Fibroblast of villous mesenchyme (primary cell): ENCODE results near the gene CDC34. TPM values are rescaled to one million over a fixed set of nuclear protein-coding genes. Genes with fewer than 3 reads are reported as not detected.

Experiments
- DNase-seq: peaks from one replicate; pipeline ENCODE4 v3.0.0-alpha.2; 2010; ENCODE audit warnings: low read depth
- H3K4me3 ChIP-seq: 2 replicates; pipeline ENCODE4 v1.5.1; 2011; ENCODE audit warnings: low read depth, mild to moderate bottlenecking, low read length
- CTCF ChIP-seq: IDR thresholded peaks from 2 replicates; pipeline ENCODE4 v1.5.1; 2012; ENCODE audit warnings: low read depth, mild to moderate bottlenecking, low read length; ENCODE audit not compliant: insufficient read depth
- total RNA-seq: library from RNA; depleted of rRNA; stranded (reverse); fragments of >200 nt; gene quantifications from 2 replicates; pipeline ENCODE4 v1.2.3, GENCODE V29; 2012

Gene CDC34
- total RNA-seq, 1 donor = 52.2 TPM

- DNase-seq = no peak
Measured at GRCh38 chr19:577439-578392, 46.2 kb downstream of the CDC34 start.

GRCh38 chr19:579111-579841 is 47.7 kb downstream of the CDC34 start:
- DNase-seq = no peak
- no peak for TF ChIP-seq CTCF
- H3K4me3 ChIP-seq = no peak overlapping the region

More at GRCh38 chr19:577439-578392, 46.2 kb downstream of the CDC34 start:
- H3K4me3 ChIP-seq = no peak overlapping the region
- no peak for TF ChIP-seq CTCF

- no peak overlapping the region for H3K4me3 ChIP-seq
- DNase-seq = no peak
- TF ChIP-seq CTCF = no peak
Measured at GRCh38 chr19:579842-580155, 48.2 kb downstream of the CDC34 start.

- no peak for TF ChIP-seq CTCF
- DNase-seq = no peak
- H3K4me3 ChIP-seq = no peak overlapping the region
Measured at GRCh38 chr19:580274-580835, 48.8 kb downstream of the CDC34 start.

GRCh38 chr19:581399-582111 is 50.0 kb downstream of the CDC34 start:
- H3K4me3 ChIP-seq = no peak overlapping the region
- no peak for TF ChIP-seq CTCF
- no peak for DNase-seq

GRCh38 chr19:582497-583197 is 51.1 kb downstream of the CDC34 start:
- no peak for TF ChIP-seq CTCF
- H3K4me3 ChIP-seq = no peak overlapping the region
- DNase-seq = peak; percentile 66
